GM12801 (cell line): ENCODE data around the gene UGT1A1.

Experiments used
- CTCF ChIP-seq: IDR thresholded peaks from one replicate; pipeline ENCODE4 v1.5.1; 2011; ENCODE audit warnings: control low read depth; ENCODE audit not compliant: insufficient read length; ENCODE audit errors: extremely low read depth

UGT1A1 gene

GRCh38 chr2:233740870-233741269 lies 19.2 kb upstream of the UGT1A1 start:
- no peak for TF ChIP-seq CTCF

DNA sequence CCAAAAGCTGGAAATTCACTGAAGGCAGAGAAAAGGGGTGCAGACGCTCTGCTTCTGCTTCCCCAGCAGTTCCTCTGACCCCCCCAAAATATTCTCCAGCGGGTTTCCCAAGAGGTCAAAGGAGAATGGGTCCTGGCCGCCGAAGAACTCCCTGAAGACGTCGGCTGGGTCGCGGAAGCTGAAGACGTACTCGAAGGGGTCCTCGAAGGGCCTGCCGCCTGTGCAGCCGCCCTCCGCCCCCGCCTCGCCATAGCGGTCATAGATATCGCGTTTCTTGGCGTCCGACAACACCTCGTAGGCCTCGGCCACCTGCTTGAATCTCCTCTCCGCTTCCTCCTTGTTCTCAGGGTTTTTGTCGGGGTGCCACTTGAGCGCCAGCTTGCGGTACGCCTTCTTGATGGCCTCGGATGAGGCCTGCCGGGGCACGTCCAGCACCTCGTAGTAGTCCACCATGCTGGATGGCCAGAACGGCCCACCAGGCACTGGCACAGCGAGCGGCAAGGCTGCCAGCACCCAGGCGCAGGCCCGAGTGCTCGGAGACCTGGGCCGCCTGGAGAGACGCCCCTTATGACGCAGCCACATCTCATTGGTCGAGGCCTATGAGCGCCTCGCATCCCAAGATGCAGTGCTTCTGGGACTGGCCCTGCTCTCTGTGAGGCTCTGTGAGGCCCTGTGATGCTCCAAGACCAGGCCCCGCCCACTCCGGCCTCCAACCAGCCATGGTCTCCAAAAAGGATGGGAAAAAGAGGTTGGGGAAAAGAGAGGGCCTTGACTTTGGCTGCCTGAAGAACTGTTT lies 16.4 kb upstream of the UGT1A1 start:
- TF ChIP-seq CTCF, result no peak

GRCh38 chr2:233745073-233745755 lies 14.9 kb upstream of the UGT1A1 start:
- TF ChIP-seq CTCF, result no peak

GRCh38 chr2:233746475-233747282 lies 13.4 kb upstream of the UGT1A1 start:
- TF ChIP-seq CTCF, result no peak

DNA sequence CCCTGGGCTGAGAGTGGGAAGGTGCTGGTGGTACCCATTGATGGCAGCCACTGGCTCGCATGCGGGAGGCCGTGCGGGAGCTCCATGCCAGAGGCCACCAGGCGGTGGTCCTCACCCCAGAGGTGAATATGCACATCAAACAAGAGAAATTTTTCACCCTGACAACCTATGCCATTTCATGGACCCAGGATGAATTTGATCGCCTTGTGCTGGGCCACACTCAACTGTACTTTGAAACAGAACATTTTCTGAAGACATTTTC lies 12.9 kb upstream of the UGT1A1 start:
- TF ChIP-seq CTCF, result no peak

DNA sequence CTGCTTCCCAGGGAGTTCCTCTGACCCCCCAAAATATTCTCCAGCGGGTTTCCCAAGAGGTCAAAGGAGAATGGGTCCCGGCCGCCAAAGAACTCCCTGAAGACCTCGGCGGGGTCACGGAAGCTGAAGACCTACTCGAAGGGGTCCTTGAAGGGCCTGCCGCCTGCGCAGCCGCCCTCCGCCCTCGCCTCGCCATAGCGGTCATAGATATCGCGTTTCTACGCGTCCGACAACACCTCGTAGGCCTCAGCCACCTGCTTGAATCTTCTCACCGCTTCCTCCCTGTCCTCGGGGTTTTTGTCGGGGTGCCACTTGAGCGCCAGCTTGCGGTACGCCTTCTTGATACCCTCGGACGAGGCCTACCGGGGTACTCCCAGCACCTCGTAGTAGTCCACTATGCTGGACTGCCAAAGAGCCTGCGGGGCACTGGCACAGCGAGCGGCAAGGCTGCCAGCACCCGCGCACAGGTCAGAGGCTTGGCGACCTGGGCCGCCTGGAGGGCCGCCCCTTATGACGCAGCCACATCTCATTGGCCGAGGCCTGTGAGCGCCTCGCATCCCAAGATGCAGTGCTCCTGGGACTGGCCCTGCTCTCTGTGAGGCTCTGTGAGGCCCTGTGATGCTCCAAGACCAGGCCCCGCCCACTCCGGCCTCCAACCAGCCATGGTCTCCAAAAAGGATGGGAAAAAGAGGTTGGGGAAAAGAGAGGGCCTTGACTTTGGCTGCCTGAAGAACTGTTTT lies 5.0 kb upstream of the UGT1A1 start:
- TF ChIP-seq CTCF, result no peak
